MM.1S (cell line): ENCODE data around the gene SCN2A.

Experiments
- CTCF ChIP-seq: fragments of 300-600 bp; sonication (generic); IDR thresholded peaks from 2 replicates; pipeline ENCODE4 v1.5.1; 2016; ENCODE audit warnings: antibody characterized with exemption, low read length, mixed read lengths
- EZH2 ChIP-seq: fragments of 300-600 bp; sonication (generic); optimal IDR thresholded peaks from 2 replicates; pipeline ENCODE3; 2017; ENCODE audit warnings: low read depth, mild to moderate bottlenecking, antibody characterized with exemption, low read length, mixed read lengths
- EZH2phosphoT487 ChIP-seq: fragments of 300-600 bp; sonication (generic); IDR thresholded peaks from 2 replicates; pipeline ENCODE4 v1.6.1; 2018; ENCODE audit warnings: antibody characterized with exemption, low read length

DNA sequence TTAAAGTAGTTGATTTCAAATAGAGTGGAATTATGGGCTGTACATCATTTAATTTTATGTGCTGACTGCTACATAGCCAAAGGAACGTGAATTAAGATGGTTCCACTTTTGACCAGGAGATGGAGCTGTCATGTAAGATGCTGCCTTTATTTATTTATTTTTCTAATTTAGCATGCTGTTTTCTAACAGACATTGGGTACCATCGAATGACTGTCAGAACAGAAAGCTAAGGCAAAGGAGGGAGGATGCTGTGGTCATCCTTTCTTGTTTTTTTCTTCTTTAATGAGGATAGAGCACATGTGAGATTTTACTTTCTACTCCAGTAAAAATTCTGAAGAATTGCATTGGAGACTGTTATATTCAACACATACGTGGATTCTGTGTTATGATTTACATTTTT lies at the start of gene SCN2A:
- peak; percentile 63 for TF ChIP-seq CTCF
- no peak for TF ChIP-seq EZH2phosphoT487
- TF ChIP-seq EZH2: no peak
